ENCODE results near the gene ELMO1. TPM values are rescaled to one million over a fixed set of nuclear protein-coding genes. Genes with fewer than 3 reads are reported as not detected.
A peak's percentile ranks its signal among the peaks of the same experiment; 100 is the strongest.

The ELMO1 gene
- total RNA-seq, 1 experiment from 2014 or later: 7.8 TPM

DNA sequence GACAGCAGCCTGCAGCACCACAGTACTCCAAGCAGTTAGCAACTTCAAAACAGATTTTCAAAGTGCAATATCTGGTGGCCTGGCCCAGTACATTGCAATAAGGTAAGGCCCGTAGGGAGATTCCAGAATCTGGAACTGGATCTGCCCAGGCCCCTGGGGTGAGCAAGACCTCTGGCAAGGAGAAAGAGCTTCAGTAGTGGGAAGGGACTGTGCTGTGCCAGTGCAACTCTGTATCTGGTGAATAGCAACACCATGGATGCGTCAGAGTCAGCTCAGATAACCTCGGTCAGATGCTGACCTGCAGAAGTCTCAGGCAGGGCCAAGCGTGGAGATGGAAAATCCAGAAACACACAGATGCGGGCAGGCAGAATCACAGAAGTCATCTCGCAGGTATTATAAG, 30.3 kb downstream of the ELMO1 start:
- H3K4me1 Mint-ChIP-seq: peaks cover 10 to 12% of the 10 kb centered on the region in 2 experiments
- no peaks in the 10 kb centered on the region for H3K27me3 Mint-ChIP-seq (ENCODE audit: low read depth)
- Histone ChIP-seq H3K4me2 (ENCODE audit: insufficient read depth, insufficient read length, low read length) (no peak overlapping the region), H3K23me2 (ENCODE audit: insufficient read length, low read depth, low read length, poor library complexity, severe bottlenecking) (no peaks in the 10 kb centered on the region), H2BK5ac (ENCODE audit: insufficient read length, low read length) (no peak overlapping the region), H4K20me1 (ENCODE audit: control insufficient read depth, insufficient read depth, insufficient read length) (no peaks in the 10 kb centered on the region), H4K5ac (ENCODE audit: insufficient read length, low read depth, low read length) (no peak overlapping the region), H3K27ac (ENCODE audit: insufficient read length, low read depth, low read length) (no peak overlapping the region), H3K9ac (ENCODE audit: extremely low read depth, insufficient read length, low read length) (no peak overlapping the region), H2BK15ac (ENCODE audit: low read depth, low read length) (no peak overlapping the region), H3K4me1 (ENCODE audit: insufficient read depth, low read length) (peaks cover 4% of the 10 kb centered on the region; the same call in 1 of the 2 replicates), H3K9me3 (ENCODE audit: control insufficient read depth, low read depth, low read length) (no peaks in the 10 kb centered on the region), H3K4ac (ENCODE audit: low read depth, low read length) (no peak overlapping the region), H2AFZ (ENCODE audit: low read length) (no peak overlapping the region), H2BK12ac (ENCODE audit: insufficient read length, low read depth, low read length) (no peak overlapping the region), H2BK20ac (ENCODE audit: low read depth, low read length, poor library complexity, severe bottlenecking) (no peak overlapping the region), H3K79me2 (ENCODE audit: insufficient read depth, low read length) (no peaks in the 10 kb centered on the region), H3K27me3 (ENCODE audit: insufficient read depth, low read length) (no peaks in the 10 kb centered on the region), H3K18ac (ENCODE audit: insufficient read length, low read depth, low read length) (no peak overlapping the region), H3K14ac (ENCODE audit: insufficient read depth, low read length) (no peak overlapping the region; the same call in 1 of the 2 replicates), H4K8ac (replicated peaks; ENCODE audit: insufficient read length, low read depth, low read length) (no peak overlapping the region), H3K79me1 (ENCODE audit: insufficient read depth, low read depth, low read length, poor library complexity, severe bottlenecking) (no peaks in the 10 kb centered on the region), H2AK5ac (ENCODE audit: insufficient read length, low read length) (peak overlapping the region; percentile 30), H3K56ac (ENCODE audit: insufficient read length, low read depth, low read length) (no peak overlapping the region), H3K23ac (ENCODE audit: insufficient read length, low read depth, low read length) (no peak overlapping the region), H4K91ac (ENCODE audit: insufficient read length, low read depth, low read length) (no peak overlapping the region), H3T11ph (ENCODE audit: low read length) (no peak overlapping the region), H2BK120ac (ENCODE audit: low read depth, low read length, poor library complexity, severe bottlenecking) (no peak overlapping the region)
- DNase-seq: no peak
- no peak overlapping the region for H3K4me3 Mint-ChIP-seq
- no peaks in the 10 kb centered on the region; a peak in 1 of 7 replicates for H3K36me3 Mint-ChIP-seq (ENCODE audit: insufficient read depth in 1 of 3, low read depth in 3 of 3)
- no CpG with 5 or more reads among the region's 6 CpGs for WGBS (ENCODE audit: extremely low coverage, insufficient read length, low lambda C conversion rate)
- H3K27ac Mint-ChIP-seq: peak overlapping the region in 1 of 3 experiments; percentile 9; a peak in 2 of 7 replicates
- H3K9me3 Mint-ChIP-seq: no peaks in the 10 kb centered on the region; a peak in 1 of 5 replicates
- no peak for TF ChIP-seq CTCF (conservative IDR thresholded peaks at IDR 0.05)
